ENCODE measurements around the gene HAAO.
A peak's percentile ranks its signal among the peaks of the same experiment; 100 is the strongest.

HAAO gene

GRCh38 chr2:42722320-42723190, 69.8 kb downstream of the HAAO start:
- TF ChIP-seq CTCF (conservative IDR thresholded peaks at IDR 0.05; ENCODE audit: low read length) = no peak
- DNase-seq (ENCODE audit: low read depth) = peak; percentile 92
- H3K4me3 ChIP-seq (ENCODE audit: low read length) = no peak overlapping the region

- H3K4me3 ChIP-seq (ENCODE audit: low read length) = no peak overlapping the region
- TF ChIP-seq CTCF (conservative IDR thresholded peaks at IDR 0.05; ENCODE audit: low read length) = no peak
- no peak for DNase-seq (ENCODE audit: low read depth)
Measured at GRCh38 chr2:42721898-42722297, 70.5 kb downstream of the HAAO start.
